ENCODE measurements around the gene TMEM184A. TPM values are rescaled to one million over a fixed set of nuclear protein-coding genes. Genes with fewer than 3 reads are reported as not detected.
"Not testable (repeated sequence)": the region's sequence is repeated elsewhere in the genome, so short reads cannot be mapped to it uniquely, and the experiment has no call there.

TMEM184A gene
- total and polyA plus RNA-seq, 11 donors: 0.19 to 0.99 (median 0.47) TPM

GRCh38 chr7:1516586-1517251, 39.3 kb downstream of the TMEM184A start:
- ATAC-seq: no peak
- TF ChIP-seq CTCF (IDR thresholded peaks at IDR 0.05) (no peak), POLR2A (IDR thresholded peaks at IDR 0.05) (no peak)
- 80 to 85% (median 83%) methylated on average over 12 to 18 of the region's 18 CpGs for WGBS, 4 donors

DNA sequence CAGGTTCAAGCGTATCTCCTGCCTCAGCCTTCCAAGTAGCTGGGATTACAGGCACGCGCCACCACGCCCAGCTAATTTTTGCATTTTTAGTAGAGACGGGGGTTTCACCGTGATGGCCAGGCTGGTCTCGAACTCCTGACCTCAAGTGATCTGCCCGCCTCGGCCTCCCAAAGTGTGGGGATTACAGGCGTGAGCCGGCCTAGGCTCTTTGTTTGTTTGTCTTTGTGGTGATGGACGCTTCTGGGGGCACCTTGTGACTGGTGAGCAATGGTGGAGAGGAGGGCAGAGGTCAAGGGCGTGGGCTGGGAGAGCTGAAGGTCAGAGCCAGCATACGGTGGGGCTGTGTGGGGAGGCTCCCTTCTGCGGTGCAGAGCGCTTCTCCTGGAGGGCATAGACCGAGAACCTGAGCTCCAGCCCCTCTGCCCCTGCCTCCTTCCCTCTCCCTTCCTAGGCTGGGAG, 40.5 kb downstream of the TMEM184A start:
- H3K36me3 ChIP-seq; H3K27ac ChIP-seq; H3K9me3 ChIP-seq; H3K27me3 ChIP-seq; ATAC-seq; DNase-seq; intact Hi-C loops (cut with DNase I); H3K4me3 ChIP-seq: not testable (repeated sequence)
- 82 to 91% (median 90%) methylated on average over 11 to 17 of the region's 17 CpGs for WGBS, 4 donors
- H3K4me1 ChIP-seq: peaks cover 0 to 30% (median 22%) of the 10 kb centered on the region in 12 donors

More at GRCh38 chr7:1516586-1517251, 39.3 kb downstream of the TMEM184A start:
- Histone ChIP-seq H3K27ac (no peak overlapping the region), H3K4me3 (no peak overlapping the region), H3K9me3 (peaks cover 0 to 7% (median 0%) of the 10 kb centered on the region in 12 donors), H3K27me3 (no peaks in the 10 kb centered on the region), H3K4me1 (peaks cover 0 to 30% (median 22%) of the 10 kb centered on the region in 12 donors), H3K36me3 (no peaks in the 10 kb centered on the region)
- intact Hi-C loops (cut with DNase I): no loop called here
- DNase-seq: no peak

DNA sequence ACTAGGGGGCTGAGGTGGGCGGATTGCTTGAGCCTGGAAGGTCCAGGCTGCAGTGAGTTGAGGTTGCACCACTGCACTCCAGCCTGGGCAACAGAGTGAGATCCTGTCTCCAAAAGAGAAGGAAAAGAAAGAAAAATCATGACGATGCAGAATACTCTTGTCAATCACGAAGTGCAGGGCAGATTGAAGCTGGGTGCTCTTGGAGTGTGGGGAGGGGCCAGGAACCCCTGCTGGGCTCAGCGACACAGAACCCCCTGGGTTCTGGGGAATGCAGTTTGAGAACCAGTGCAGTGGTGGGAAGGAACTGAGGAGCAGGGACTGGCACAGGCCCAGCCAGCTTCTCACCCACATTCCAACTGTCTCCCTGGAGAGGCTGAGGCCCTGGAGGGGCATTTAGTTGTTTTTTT, 41.0 kb downstream of the TMEM184A start:
- ATAC-seq (no peak), DNase-seq (no peak)
- Histone ChIP-seq H3K4me3 (no peak overlapping the region), H3K27me3 (no peaks in the 10 kb centered on the region), H3K4me1 (peaks cover 0 to 30% (median 22%) of the 10 kb centered on the region in 12 donors), H3K36me3 (no peaks in the 10 kb centered on the region), H3K9me3 (peaks cover 0 to 7% (median 0%) of the 10 kb centered on the region in 12 donors), H3K27ac (peak overlapping the region in 2 of 12 donors; percentile 95 to 99)
- intact Hi-C loops (cut with DNase I): loop anchor here in 1 of 10 donors (5.0 kb wide), 1 partner anchor 42 kb away; the partner anchor contains the start of gene TMEM184A
- no peak for TF ChIP-seq POLR2A (IDR thresholded peaks at IDR 0.05)
- TF ChIP-seq CTCF (IDR thresholded peaks at IDR 0.05): no peak
- 67 to 85% (median 80%) methylated on average over 4 of the region's 4 CpGs for WGBS, 4 donors

GRCh38 chr7:1514407-1514806, 41.6 kb downstream of the TMEM184A start:
- no peak for ATAC-seq
- no peaks in the 10 kb centered on the region for H3K27me3 ChIP-seq
- WGBS, 4 donors: 86 to 92% (median 90%) methylated on average over 12 of the region's 12 CpGs
- peaks cover 0 to 5% (median 0%) of the 10 kb centered on the region in 12 donors for H3K9me3 ChIP-seq
- H3K36me3 ChIP-seq: no peaks in the 10 kb centered on the region
- no peak for DNase-seq
- TF ChIP-seq CTCF (IDR thresholded peaks at IDR 0.05) (no peak), POLR2A (IDR thresholded peaks at IDR 0.05) (no peak)
- intact Hi-C loops (cut with DNase I): loop anchor here in 1 of 10 donors (5.0 kb wide), 1 partner anchor 43 kb away; the partner anchor contains the start of gene TMEM184A
- peak overlapping the region in 1 of 12 donors; percentile 9 for H3K4me3 ChIP-seq
- H3K27ac ChIP-seq: peak overlapping the region; percentile 87 to 100 (median 98)
- peaks cover 0 to 30% (median 22%) of the 10 kb centered on the region in 12 donors for H3K4me1 ChIP-seq

Data from heart left ventricle (tissue), 16 donors.